Activated CD8-positive, alpha-beta memory T cell treated with anti-CD3 and anti-CD28 coated beads for 1 hour (primary cell): ENCODE data around the gene P3H4.
"Not testable (repeated sequence)": the region's sequence is repeated elsewhere in the genome, so short reads cannot be mapped to it uniquely, and the experiment has no call there.

Experiments used
- DNase-seq, 2 donors: peaks; one replicate each; pipeline ENCODE4 v3.0.0-alpha.2; 2020; ENCODE audit warnings: low read depth in 1 of 2; ENCODE audit errors: extremely low read depth in 1 of 2

The P3H4 gene

DNA sequence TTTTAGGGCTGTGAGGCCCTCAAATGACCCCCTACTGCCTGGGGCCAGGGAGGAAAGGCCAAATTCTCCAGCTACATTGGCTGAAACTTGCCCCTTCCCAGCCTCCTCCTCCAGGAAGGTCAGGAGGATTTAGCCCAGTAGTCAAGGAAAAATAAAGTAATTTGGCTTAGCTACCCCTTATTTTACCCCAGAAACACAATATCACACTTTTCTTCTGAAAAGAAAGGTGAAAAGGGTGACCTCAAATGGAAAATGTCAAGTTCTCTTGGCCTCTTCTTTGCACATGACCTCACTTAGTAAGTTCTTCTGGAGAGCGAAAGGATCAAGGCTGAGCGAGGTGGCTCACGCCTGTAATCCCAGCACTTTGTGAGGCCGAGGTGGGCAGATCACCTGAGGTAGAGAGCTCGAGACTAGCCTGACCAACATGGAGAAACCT is 17.2 kb downstream of the P3H4 start:
- DNase-seq: no peak

DNA sequence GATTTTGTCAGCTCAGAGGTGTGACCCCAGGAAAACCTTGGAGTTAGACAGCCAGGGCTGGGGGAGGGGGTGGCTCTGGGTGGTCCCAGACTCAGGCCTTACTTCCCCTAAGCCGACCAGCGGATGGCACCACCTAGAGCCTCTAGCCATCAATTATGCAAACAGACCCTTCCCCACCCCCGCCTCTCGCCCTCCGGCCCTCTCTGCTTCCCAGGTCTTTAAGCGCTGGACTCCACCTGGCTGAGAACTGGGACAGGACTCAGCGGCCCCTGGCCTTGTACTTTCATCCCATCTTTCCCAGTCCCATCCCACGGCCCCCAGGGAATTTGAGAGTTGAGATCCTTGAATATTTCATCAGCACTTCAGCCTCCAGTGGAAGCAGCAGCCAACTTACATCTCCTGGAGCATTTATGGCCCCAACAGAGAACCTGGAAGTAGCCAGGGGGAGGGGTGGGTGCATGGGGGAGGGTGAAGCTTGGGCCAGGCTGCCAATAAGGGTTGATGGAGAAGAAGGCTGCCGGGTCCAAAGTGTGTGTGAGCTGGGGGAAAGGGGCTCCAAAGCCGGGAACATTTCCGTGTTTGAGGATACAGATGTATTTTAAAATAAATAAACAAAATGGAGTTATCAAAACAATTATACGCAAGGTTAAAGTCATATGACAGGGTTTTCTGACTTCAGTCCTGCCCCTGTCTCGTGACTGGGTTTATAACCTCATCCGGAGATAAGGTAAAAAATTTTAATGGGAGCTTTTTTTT is 17.8 kb downstream of the P3H4 start:
- DNase-seq: no peak

DNA sequence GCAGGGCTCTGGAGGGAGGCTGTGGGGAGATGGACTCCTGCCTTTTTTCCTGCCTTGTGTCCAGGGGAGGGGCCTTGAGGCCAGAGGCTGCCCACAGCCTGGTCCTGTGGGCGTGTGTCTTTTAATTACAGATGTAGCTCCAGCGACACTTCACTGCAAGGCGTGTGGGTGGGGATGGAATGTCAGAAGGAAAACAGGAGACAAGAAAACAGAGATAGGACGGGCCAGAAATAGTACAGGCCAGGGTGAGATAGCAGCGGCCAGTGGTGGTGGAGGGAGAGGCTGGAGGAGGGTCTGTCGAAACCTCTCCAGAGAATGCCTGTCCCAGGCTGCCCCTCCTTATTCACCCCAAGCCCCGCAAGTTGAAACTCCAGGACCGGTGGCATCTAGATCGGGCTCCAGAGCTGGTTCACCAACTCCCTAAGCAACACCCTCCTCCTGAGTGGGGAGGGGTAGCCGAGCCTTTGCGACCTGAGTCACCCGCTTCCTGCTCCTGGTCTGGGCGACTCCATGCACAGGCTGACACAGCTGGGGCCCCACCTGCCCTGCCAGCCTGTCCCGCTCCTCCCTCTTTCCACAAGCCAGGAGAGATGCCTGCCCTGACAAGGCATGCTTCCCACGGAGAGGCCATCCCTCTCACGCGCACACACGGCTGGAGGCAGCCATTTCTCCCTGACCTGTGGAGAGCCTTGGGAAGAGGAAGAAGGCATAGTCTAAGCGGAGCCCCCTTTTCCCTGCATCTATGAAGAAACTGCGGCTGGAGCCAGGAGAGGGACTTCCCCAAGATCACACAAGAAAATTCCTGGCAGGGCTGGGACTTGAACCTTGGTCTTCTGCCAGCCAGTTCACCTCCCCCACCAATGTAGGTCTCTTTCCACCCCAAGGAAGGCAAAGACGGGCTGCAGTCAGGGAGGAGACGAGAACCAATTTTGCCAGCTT is 18.6 kb downstream of the P3H4 start:
- DNase-seq: no peak

DNA sequence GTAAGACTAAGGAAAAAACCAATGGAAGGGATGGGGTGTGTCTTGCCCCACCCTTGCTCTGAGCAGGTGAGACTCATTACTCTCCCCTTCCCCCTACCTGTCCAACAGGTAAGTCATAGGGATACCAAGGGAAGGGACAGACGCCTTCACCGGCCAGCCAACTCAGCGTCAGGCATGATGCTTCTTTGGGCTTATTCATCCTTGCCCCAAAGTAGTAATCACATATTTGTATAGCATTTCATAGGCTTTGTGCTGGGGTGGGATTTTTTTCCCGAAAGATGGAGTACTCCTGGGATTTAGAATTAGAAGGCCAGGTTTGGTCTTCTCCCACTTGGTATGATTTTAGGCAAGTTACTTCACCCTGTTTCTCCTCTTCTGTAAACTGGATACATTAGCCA is 24.7 kb downstream of the P3H4 start:
- no peak for DNase-seq

DNA sequence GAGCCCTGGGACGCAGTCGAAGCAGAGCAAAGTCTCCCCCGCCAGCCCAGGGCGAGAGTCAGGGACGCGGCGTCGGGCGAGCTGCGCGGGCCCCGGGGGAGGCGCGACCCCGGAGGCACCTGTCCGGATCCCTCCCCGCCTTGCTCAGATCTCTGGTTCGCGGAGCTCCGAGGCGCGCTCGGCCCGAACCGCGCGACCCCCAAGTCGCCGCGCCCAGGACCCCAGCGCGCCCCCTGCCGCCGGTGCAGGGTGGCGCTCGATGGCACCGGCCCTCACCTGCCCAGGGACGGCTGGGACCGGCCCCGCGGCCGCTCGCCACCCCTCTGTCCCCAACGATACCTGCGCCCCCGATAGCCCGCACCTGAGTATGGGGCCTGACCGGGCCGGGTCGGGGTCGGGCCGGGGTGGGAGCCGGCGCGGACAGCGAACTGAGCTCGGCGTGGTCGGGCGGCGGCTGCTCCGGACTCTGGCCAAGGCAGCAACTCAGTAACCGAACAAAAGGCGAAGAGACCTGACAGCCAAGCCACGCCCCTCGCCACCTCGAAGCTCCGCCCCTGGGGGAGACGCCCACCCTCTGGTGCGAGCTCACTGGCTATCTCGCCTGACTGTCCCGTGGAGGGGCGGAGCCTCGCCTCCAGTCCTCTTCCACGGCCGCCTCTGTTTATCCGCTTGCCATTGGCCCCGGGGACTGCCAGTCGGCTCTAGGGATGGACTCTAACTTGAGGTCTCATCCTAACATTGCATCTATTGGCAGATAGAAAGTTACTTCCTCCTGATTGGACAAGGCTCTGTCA is 25.3 kb downstream of the P3H4 start, which contains the start of gene JUP:
Gene JUP, minus strand, starts transcription at position 485 of the 794 bp plus-strand sequence. CDS start 14,857 bp downstream, outside the sequence.
- peak; percentile 71 for DNase-seq

DNA sequence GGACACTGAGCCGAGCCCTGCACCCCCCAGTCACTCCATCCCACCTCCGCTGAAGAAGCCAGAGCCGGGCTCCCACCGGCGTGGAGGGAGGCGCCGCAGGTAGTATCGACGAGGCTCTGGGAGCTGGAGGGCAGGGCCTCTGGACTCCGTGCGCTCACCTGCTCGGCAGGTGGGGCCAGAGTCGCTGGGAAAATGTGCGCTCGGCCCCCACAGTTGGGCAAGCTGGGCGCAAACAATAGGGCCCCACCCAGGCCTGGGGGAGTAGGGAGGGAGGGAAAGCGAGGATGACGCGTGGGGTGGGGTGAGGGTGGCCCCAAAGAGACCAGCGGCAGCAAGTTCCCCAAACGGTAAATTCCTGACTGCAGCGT is 25.9 kb downstream of the P3H4 start:
- DNase-seq: no peak

DNA sequence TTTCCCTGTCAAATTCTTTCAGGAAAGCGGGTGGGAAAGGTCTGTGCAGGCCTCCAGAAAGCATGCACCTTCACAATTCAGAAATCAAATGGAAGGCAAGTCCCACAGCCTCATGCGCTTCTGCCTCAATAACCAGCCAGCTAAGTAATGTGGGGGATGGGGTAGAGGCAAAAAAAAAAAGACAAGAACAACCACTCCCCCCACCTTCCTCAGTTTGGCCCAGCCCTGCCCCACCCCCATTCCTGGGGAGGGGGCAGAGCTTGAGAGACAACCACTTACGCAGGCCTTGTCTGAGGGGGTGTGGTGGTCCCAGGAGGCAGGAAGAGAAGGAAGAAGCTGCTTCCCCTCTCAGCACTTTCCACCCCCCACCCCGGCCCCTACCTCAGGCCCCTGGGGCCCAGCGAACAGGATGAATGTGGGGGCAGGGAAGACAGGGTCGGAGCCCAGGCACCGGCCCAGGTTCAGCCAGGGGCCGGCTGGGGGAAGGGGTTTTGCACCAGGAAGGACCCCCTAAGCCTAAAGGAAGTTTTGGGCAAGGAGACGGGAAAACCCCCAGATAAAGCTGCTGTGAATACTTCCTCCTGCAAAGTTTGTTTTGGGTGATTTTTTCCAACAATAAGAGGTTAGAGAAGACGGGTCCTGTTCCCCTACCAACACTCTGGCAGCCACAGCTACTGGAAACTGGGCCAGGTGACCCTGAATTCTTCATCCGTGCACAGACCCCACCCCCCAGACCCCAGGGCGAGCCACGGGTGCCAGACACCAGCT is 26.5 kb downstream of the P3H4 start:
- no peak for DNase-seq

DNA sequence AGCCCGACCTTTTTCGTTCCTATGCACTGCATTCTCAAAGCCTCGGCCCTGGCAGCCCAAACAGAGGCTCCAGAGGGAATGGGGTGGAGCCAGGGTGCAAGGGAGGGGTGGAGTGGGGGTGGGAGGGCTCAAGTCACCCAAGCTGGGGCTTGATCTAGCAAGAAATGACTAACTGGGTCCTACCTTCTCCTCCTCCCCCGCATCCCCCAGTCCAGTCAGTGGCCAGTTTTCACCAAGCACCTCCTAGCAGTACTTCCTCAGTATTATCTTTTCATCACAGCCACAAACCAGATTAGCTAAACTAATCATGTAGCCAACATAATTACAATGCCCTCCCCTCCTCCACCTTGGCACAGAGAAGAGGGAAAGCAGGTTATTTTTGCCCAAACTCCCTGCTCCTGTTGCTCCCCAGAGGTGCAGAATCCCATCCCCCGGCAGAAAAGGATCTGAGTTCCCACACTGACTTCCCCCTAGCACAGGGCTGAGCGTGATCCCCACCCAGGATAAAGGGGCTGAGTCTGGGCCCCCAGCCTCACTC is 27.5 kb downstream of the P3H4 start:
- no peak for DNase-seq

DNA sequence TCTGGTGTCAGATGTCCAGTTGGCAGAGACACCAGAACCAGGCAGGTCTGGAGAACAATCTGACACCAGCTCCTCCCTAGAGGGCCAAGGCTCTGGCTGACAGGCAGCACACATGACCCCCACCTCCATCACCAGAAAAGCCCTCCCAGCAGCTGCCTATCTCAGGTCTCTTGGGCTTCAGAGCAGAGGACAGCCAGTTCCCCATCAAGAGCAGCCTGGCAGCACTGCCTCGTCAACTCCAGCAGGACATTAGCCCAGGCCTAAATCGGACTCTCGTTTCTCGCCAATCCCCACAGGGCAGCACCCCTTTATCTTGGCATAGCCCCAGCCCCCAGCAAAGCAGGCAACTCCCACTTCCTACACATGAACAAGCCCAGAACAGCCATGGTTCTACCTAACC is 29.6 kb downstream of the P3H4 start:
- DNase-seq: no peak

DNA sequence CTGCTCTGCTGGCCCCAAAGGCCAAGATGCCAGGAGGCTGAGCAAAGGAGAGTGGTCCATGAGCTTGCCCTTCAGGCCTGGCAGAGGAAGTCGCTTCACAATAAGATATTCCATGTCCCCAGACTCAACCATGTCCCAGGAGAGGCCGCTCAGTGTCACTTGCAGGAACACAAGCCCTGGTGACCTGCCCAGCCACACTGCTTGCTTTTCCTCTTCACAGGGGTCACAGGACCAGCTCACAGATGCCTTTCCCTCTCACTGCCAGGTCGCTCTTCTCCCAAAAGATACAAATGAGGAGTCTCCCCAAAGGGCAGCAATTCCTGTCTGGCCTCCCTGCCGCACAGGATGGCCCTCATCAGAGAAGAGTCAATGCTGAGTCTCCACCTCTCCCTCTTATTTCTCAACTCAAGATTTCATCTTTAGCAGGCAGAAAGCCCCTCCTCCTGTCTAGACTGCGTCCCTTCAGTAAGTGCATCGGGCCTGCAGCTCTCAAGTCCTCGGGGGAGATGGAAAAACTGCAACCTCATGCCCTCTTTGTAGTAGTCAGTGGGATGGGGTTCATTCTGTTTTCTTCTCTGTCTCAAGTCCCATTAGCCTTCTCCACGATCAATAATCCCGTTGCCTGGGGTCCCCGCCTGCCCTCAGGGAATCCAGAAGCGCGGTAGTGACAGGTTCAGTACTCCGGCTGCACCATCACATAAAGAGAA is 30.2 kb downstream of the P3H4 start:
- no peak for DNase-seq

DNA sequence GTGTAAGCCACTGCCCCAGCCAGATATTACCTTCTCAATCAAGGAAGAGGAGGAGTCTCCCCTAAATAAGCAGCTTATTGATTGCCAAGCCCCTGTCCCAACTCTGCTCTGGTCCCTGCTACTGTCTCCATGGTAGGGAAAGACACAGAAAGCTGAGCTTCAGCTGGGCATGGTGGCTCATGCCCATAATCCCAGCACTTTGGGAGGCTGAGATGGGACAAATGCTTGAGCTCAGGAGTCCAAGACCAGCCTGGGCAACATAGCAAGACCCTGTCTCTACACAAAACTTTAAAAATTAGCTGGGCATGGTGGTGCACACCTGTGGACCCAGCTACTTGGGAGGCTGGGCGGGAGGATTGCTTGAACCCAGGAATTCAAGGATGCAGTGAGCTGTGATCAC is 31.8 kb downstream of the P3H4 start:
- no peak for DNase-seq

DNA sequence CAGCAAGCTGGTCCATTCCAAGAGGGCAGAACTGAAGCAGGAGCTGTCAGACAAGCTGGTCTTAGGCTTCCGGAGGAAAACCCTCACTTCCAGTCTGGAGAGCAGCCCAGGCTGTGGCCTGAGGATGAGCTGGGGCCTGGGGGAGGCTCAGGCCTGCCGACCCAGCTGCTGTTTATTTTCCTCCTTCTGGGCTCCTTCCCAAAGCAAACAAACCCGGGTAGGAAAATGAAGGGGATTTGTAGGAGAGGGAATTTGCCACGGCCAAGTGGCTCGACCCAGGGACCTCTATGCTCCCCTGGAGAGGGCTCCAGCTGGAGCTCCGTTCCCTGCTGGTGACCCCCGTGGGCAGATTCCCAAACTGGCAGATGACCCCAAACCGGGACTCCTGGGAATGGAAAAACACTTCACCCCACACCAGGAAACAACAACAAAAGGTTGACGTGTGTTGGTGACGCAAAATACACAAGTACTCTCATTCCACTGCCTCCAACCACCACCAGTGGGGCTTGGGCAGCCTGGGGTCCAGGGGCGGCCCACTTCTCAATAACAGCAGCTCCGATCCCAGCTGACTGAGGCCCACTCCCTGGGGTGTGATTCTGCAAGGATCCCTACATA is 34.1 kb downstream of the P3H4 start:
- DNase-seq: no peak

DNA sequence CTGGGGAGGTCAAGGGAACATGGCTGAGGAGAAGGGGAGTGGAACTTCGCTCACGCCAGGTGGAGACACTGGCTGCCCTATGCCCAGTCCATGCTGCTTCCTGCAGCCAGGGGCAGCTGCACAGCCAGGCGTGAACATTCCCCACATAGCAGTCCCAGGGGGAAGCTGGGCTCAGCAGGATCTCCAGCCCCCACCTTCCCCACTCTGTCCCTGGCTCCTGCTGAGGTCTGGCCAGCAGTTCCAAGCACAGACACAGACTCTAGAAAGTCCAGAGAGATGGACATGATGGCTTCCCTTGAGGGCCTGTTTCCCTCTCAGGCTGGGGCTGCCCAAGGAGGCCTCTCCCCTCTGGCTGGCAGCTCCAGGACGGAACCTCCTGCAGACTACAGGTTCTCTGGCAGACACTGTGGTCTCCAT is 34.6 kb downstream of the P3H4 start:
- DNase-seq: no peak

DNA sequence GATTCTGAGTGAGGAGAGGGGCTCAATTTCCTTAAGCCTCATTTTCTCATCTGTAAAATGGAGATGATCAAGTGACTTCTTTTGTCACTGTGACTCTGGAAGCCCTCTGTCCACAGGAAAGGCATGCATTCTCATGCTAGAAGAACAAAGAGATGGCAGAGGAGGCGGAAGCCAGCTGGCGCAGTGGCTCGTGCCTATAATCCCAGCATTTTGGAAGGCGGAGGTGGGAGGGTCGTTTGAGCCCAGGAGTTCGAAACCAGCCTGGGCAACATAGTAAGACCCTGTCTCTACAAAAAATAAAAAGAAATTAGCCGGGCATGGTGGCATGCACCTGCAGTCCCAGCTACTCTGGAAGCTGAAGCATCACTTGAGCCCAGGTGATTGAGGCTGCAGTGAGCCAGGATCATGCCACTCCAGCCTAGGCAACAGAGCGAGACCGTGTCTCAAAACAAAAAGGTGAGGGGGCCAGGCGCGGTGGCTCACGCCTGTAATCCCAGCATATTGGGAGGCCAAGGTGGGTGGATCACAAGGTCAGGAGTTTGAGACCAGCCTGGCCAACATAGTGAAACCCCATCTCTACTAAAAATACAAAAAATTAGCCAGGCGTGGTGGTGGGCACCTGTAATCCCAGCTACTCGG is 35.4 kb downstream of the P3H4 start:
- DNase-seq: not testable (repeated sequence)

DNA sequence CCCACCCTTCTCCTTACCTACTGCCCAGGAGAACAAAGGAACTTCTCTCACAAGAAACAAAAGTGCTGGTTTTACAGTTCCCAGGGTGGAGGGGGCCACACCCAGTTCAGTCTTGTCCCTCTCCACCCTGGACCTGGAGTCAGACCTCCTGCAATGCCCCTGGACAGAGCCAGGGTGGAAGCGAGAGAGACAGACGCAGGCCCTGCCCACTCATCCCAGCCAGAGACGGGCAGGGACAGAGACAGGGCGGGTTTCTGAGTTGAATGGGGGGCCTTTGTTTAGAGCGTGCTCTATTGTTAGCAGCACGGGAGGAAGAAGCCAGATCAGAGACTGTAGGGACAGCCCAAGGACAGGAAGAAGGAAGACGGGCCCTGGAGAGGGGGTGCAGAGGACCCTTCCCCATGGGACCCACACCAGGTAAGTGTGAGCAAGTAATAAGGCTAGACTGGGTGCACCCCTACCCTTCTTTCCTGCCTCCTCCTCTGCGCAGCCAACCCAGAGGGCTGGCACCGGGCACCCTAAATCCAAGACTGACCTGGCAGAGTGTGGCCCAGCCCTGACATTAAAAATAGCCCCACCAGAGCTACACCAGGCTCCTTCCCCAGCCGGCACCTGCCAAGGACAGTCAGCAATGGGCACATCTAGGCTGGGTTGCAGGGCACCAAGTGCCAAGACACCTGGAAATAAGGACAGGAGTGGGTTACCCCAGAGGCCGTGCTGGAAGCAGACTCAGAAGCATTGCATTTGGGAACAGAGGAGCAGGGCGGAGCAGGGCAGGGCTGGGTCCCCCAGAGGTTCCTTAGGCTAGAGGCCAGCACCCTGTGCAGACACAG is 36.1 kb downstream of the P3H4 start:
- DNase-seq: no peak

DNA sequence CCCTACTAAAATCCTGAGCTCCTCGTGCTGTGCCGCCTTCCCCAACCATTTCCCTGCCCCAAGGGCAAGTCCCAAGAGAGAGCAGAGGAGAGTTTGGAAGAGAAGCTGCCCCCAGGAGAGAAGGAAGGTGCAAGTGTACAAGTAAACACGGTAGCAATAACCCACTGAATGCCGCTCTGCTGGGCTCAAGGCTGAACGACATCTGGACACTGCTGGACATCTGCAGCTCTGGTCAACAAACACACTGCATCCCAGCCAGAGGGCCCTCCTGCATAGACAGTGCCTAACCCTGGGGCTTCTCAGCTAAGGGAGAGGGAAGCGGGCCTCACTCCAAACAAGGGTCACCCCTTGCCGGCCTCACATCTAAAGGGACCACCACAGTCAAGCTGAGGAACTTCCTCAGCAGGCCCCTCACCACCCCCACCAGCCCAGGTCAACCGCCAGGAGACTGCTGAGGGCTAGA is 38.0 kb downstream of the P3H4 start:
- no peak for DNase-seq

DNA sequence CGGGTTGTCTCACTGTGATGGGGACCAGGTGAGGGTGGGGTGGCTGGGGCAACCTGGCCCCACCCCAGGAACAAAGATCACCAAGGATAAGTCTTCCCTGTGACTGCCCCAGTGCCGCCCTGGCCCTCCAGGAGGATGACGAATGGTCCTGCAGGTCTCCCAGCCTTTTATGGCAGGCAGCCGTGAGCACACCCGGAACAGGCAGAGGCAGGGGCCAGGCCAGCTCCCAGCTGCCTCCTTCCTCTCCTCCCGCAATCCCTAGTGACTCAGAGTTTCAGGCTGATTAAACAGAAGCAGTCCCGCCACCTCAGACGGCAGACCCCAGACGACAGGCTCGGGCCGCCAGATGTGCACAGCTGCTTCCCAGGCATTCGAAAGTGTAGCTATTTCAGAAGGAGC is 38.6 kb downstream of the P3H4 start:
- DNase-seq: no peak
